ENCODE results near the gene ZMAT5.
A peak's percentile ranks its signal among the peaks of the same experiment; 100 is the strongest.

The ZMAT5 gene

GRCh38 chr22:29780748-29781676 is 14.2 kb upstream of the ZMAT5 start:
- ATAC-seq (replicated peaks; ENCODE audit: extremely low read depth, poor library complexity, severe bottlenecking) = no peak
- H3K27ac Mint-ChIP-seq (ENCODE audit: low read depth) = peak overlapping the region; percentile 58
- no peaks in the 10 kb centered on the region for H3K9me3 Mint-ChIP-seq
- DNase-seq (ENCODE audit: low spot score in 2 of 2) = no peak
- H3K4me3 Mint-ChIP-seq = no peak overlapping the region
- H3K36me3 Mint-ChIP-seq (ENCODE audit: insufficient read depth) = no peaks in the 10 kb centered on the region
- no peaks in the 10 kb centered on the region for H3K27me3 Mint-ChIP-seq
- no peaks in the 10 kb centered on the region for H3K4me1 Mint-ChIP-seq

- no peaks in the 10 kb centered on the region for H3K36me3 Mint-ChIP-seq (ENCODE audit: insufficient read depth)
- no peak for DNase-seq (ENCODE audit: low spot score in 2 of 2)
- H3K27ac Mint-ChIP-seq (ENCODE audit: low read depth) = no peak overlapping the region
- no peak for ATAC-seq (replicated peaks; ENCODE audit: extremely low read depth, poor library complexity, severe bottlenecking)
- no peak overlapping the region for H3K4me3 Mint-ChIP-seq
- no peaks in the 10 kb centered on the region for H3K4me1 Mint-ChIP-seq
- no peaks in the 10 kb centered on the region for H3K9me3 Mint-ChIP-seq
- no peaks in the 10 kb centered on the region for H3K27me3 Mint-ChIP-seq
Measured at GRCh38 chr22:29780220-29780619, 13.4 kb upstream of the ZMAT5 start.

- Mint-ChIP-seq H3K4me1 (peaks cover 8% of the 10 kb centered on the region), H3K4me3 (no peak overlapping the region), H3K27ac (ENCODE audit: low read depth) (no peak overlapping the region), H3K9me3 (no peaks in the 10 kb centered on the region), H3K27me3 (no peaks in the 10 kb centered on the region), H3K36me3 (ENCODE audit: insufficient read depth) (peaks cover 16% of the 10 kb centered on the region)
- DNase-seq (ENCODE audit: low spot score in 2 of 2) (no peak), ATAC-seq (replicated peaks; ENCODE audit: extremely low read depth, poor library complexity, severe bottlenecking) (no peak)
Measured at GRCh38 chr22:29773233-29773632, 6.4 kb upstream of the ZMAT5 start.

GRCh38 chr22:29772170-29772641 is 5.4 kb upstream of the ZMAT5 start:
- ATAC-seq (replicated peaks; ENCODE audit: extremely low read depth, poor library complexity, severe bottlenecking) (no peak), DNase-seq (ENCODE audit: low spot score in 2 of 2) (no peak)
- Mint-ChIP-seq H3K4me3 (no peak overlapping the region), H3K36me3 (ENCODE audit: insufficient read depth) (peaks cover 21% of the 10 kb centered on the region), H3K4me1 (peaks cover 18% of the 10 kb centered on the region), H3K27ac (ENCODE audit: low read depth) (no peak overlapping the region), H3K9me3 (no peaks in the 10 kb centered on the region), H3K27me3 (no peaks in the 10 kb centered on the region)

GRCh38 chr22:29769723-29770321 is 3.0 kb upstream of the ZMAT5 start:
- no peaks in the 10 kb centered on the region for H3K27me3 Mint-ChIP-seq
- ATAC-seq (replicated peaks; ENCODE audit: extremely low read depth, poor library complexity, severe bottlenecking) = no peak
- H3K4me1 Mint-ChIP-seq = peaks cover 37% of the 10 kb centered on the region
- no peak for DNase-seq (ENCODE audit: low spot score in 2 of 2)
- peaks cover 25% of the 10 kb centered on the region for H3K36me3 Mint-ChIP-seq (ENCODE audit: insufficient read depth)
- H3K9me3 Mint-ChIP-seq = no peaks in the 10 kb centered on the region
- H3K27ac Mint-ChIP-seq (ENCODE audit: low read depth) = no peak overlapping the region
- no peak overlapping the region for H3K4me3 Mint-ChIP-seq

GRCh38 chr22:29768052-29768693 is 1.4 kb upstream of the ZMAT5 start:
- no peak overlapping the region for H3K27ac Mint-ChIP-seq (ENCODE audit: low read depth)
- H3K27me3 Mint-ChIP-seq = no peaks in the 10 kb centered on the region
- H3K9me3 Mint-ChIP-seq = no peaks in the 10 kb centered on the region
- ATAC-seq (replicated peaks; ENCODE audit: extremely low read depth, poor library complexity, severe bottlenecking) (no peak), DNase-seq (ENCODE audit: low spot score in 2 of 2) (no peak)
- peak overlapping the region; percentile 100 for H3K4me3 Mint-ChIP-seq
- H3K4me1 Mint-ChIP-seq = peaks cover 37% of the 10 kb centered on the region
- H3K36me3 Mint-ChIP-seq (ENCODE audit: insufficient read depth) = peaks cover 23% of the 10 kb centered on the region

- H3K9me3 Mint-ChIP-seq = no peaks in the 10 kb centered on the region
- peak within 1 kb of the TSS; percentile 100 for H3K4me3 Mint-ChIP-seq
- ATAC-seq (replicated peaks; ENCODE audit: extremely low read depth, poor library complexity, severe bottlenecking) (peak; percentile 80), DNase-seq (ENCODE audit: low spot score in 2 of 2) (peak; percentile 82)
- H3K36me3 Mint-ChIP-seq (ENCODE audit: insufficient read depth) = peaks cover 23% of the 10 kb centered on the region
- H3K27me3 Mint-ChIP-seq = no peaks in the 10 kb centered on the region
- peaks cover 37% of the 10 kb centered on the region for H3K4me1 Mint-ChIP-seq
- peak within 1 kb of the TSS; percentile 94 for H3K27ac Mint-ChIP-seq (ENCODE audit: low read depth)
Measured at GRCh38 chr22:29767171-29768051, 604 bp upstream of the ZMAT5 start, which contains the start of gene UQCR10. TSS of gene UQCR10 (plus strand) at chr22:29767369. CDS start at chr22:29767399, 30 bp downstream.

- no peaks in the 10 kb centered on the region for H3K9me3 Mint-ChIP-seq
- DNase-seq (ENCODE audit: low spot score in 2 of 2) = no peak
- peaks cover 37% of the 10 kb centered on the region for H3K4me1 Mint-ChIP-seq
- H3K4me3 Mint-ChIP-seq = peak overlapping the region; percentile 100
- H3K27me3 Mint-ChIP-seq = no peaks in the 10 kb centered on the region
- peaks cover 21% of the 10 kb centered on the region for H3K36me3 Mint-ChIP-seq (ENCODE audit: insufficient read depth)
- peak; percentile 12 for ATAC-seq (replicated peaks; ENCODE audit: extremely low read depth, poor library complexity, severe bottlenecking)
- peak overlapping the region; percentile 94 for H3K27ac Mint-ChIP-seq (ENCODE audit: low read depth)
Measured at GRCh38 chr22:29765905-29766631, 739 bp downstream of the ZMAT5 start.

GRCh38 chr22:29762263-29762662 is 4.5 kb downstream of the ZMAT5 start:
- Mint-ChIP-seq H3K27me3 (no peaks in the 10 kb centered on the region), H3K4me1 (peaks cover 20% of the 10 kb centered on the region), H3K4me3 (no peak overlapping the region), H3K27ac (ENCODE audit: low read depth) (no peak overlapping the region), H3K36me3 (ENCODE audit: insufficient read depth) (peaks cover 6% of the 10 kb centered on the region), H3K9me3 (no peaks in the 10 kb centered on the region)
- ATAC-seq (replicated peaks; ENCODE audit: extremely low read depth, poor library complexity, severe bottlenecking) (no peak), DNase-seq (ENCODE audit: low spot score in 2 of 2) (no peak)

GRCh38 chr22:29758959-29759358 is 7.8 kb downstream of the ZMAT5 start:
- H3K36me3 Mint-ChIP-seq (ENCODE audit: insufficient read depth) = peaks cover 4% of the 10 kb centered on the region
- no peak overlapping the region for H3K27ac Mint-ChIP-seq (ENCODE audit: low read depth)
- ATAC-seq (replicated peaks; ENCODE audit: extremely low read depth, poor library complexity, severe bottlenecking) = no peak

GRCh38 chr22:29758068-29758622 is 8.7 kb downstream of the ZMAT5 start:
- Mint-ChIP-seq H3K27me3 (no peaks in the 10 kb centered on the region), H3K4me3 (no peak overlapping the region), H3K9me3 (no peaks in the 10 kb centered on the region), H3K27ac (ENCODE audit: low read depth) (no peak overlapping the region), H3K4me1 (no peaks in the 10 kb centered on the region), H3K36me3 (ENCODE audit: insufficient read depth) (peaks cover 4% of the 10 kb centered on the region)
- ATAC-seq (replicated peaks; ENCODE audit: extremely low read depth, poor library complexity, severe bottlenecking) (no peak), DNase-seq (ENCODE audit: low spot score in 2 of 2) (no peak)

More at GRCh38 chr22:29758959-29759358, 7.8 kb downstream of the ZMAT5 start:
- no peak overlapping the region for H3K4me3 Mint-ChIP-seq
- no peaks in the 10 kb centered on the region for H3K9me3 Mint-ChIP-seq
- H3K4me1 Mint-ChIP-seq = no peaks in the 10 kb centered on the region
- no peaks in the 10 kb centered on the region for H3K27me3 Mint-ChIP-seq
- DNase-seq (ENCODE audit: low spot score in 2 of 2) = no peak

All from central memory CD8-positive, alpha-beta T cell (primary cell).